HPDE6-E6E7 (cell line): ENCODE results near the gene DNASE1L1.
"Not testable (repeated sequence)": the region's sequence is repeated elsewhere in the genome, so short reads cannot be mapped to it uniquely, and the experiment has no call there.

Experiments used
- DNase-seq: peaks from one replicate; pipeline ENCODE4 v3.0.0; 2011; ENCODE audit warnings: missing footprints; ENCODE audit errors: extremely low spot score

Gene DNASE1L1

DNA sequence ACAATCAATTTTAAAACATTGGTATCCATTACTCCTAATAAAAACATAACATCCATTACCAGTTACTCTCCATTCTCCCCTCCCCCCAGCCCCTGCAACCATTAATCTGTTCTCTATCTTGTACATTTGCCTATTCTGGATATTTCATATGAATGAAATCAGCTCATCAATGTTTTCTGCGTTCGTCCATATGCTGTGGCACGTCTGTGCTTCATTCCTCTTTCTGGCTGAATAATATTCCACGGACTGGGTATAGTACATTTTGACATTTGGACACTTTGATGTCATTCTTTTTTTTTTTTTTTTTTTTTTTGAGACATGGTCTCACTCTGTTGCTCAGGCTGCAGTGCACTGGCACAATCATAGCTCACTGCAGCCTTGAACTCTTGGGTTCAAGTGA is 5.2 kb downstream of the DNASE1L1 start:
- no peak for DNase-seq

DNA sequence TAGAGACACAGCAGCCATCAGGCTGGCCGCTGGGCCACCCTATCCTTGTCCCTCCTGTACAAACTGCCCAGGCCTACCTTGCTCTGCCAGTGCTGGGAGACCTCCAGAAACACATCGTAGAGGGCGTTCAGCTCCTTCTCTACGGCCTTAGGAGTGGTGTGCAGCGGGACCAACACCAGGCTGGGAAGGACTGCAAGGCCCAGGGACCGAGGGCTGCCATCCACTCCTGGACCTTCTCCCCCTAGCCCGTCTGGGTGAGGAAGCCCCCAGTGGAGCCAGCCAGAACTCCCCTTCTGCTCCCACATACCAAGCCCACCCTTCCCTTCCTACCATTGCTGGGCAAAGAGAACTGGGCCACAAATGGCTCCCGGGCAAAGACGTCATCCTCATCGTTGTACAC is 5.9 kb downstream of the DNASE1L1 start:
- DNase-seq: no peak

DNA sequence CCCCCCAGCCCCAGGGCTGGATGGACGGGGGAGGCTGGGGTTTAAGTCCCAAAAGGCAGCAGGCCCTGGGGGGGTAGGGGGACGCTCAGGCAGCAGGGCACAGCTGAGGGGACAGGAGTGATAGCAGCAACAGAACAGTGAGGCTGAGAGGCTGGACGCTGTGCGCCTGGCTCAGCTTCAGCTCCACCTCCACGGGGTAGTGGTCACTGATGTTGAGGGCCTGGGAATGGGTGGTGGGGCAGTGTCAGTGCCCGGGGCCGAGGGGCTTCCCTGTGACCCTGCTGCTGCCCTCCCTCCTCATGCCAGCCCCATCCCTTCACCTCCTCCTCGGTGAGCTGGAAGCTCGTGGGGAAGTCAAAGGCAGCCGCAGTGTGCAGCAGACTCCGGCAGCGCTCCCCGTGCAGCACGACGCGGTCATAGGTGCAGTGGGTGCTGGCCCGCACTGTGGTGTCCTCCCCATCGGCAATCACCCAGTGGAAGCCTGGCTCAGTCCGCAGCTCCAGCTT is 6.4 kb downstream of the DNASE1L1 start:
- no peak for DNase-seq

DNA sequence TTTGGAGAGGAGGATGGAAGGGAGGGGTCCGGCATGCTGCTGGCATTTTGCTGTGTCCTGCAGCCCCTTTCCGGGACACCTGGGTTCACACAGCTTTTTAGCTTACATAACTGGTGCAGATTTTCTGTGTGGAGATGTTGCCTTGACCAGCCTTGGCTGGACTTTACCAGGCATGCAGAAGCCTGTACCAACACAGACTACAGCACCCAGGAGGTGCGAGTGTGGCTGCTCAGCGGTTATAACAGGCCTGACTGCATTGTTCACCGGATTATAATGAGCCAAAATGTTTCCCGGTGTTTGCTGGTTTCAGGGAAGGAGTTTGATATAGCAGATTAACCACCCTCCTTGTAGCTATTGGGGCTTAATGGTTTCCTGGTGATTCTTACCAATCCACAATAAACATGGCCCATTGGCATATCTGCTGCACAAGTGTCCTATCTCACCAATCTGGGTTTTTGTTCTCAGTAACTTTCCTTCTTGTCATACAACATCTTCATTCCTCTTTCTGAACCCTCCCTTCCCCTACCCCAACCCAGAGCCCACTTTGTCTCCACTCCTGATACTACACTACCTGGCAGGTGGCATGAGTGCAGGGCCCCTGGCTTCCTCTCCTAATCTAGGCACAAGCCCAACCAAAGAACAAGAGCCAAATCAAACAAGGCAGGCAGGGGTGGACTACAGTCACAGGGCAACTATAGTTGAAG is 7.0 kb downstream of the DNASE1L1 start:
- peak; percentile 68 for DNase-seq

DNA sequence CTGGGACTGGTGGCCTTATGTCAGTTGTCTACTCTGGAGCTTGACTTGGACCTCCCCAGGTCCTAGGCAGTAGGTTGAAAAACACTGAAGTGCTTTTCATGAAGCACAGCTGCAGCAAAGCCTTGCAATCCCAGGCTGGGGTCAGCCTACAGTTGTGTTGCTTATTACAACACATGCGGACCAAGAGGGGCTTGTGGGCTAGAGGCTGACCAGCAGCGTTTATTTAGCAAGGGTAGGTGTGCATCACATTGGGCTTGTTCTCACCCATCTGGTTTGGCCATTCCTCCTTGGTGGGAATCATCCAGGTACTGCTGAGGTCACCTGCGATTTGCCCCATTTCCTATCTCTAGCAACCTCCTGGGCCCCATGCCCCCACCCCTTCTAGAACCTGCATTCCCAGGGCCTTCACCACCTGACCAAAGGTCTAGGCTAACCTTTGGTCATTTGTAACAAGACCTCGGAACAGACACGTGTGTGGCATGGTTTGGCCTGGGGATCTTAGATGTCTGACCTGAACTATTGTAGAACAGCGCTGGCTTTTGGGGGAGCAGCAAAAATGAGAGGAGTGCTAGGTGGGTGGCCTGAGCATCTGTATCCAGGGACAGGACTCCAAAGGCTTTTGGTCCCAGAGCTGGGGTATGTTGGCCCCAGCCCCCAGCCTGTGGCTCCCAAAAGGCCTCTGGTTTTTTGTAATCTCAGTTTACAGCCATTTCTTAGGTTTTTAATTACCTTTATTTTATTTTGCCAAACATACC is 7.8 kb downstream of the DNASE1L1 start:
- DNase-seq: no peak

DNA sequence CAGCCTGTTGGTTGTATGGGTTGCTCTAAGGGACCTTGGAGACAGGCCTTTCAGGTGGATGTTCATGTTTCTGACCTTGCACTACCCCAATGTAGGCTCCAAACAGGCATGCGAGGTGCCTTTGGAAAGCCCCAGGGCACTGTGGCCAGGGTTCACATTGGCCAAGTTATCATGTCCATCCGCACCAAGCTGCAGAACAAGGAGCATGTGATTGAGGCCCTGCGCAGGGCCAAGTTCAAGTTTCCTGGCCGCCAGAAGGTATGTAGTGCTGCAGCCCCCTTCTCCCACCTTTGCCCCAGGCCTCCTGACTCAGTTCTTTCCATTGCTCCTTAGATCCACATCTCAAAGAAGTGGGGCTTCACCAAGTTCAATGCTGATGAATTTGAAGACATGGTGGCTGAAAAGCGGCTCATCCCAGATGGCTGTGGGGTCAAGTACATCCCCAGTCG is 8.7 kb downstream of the DNASE1L1 start:
- DNase-seq: not testable (repeated sequence)

DNA sequence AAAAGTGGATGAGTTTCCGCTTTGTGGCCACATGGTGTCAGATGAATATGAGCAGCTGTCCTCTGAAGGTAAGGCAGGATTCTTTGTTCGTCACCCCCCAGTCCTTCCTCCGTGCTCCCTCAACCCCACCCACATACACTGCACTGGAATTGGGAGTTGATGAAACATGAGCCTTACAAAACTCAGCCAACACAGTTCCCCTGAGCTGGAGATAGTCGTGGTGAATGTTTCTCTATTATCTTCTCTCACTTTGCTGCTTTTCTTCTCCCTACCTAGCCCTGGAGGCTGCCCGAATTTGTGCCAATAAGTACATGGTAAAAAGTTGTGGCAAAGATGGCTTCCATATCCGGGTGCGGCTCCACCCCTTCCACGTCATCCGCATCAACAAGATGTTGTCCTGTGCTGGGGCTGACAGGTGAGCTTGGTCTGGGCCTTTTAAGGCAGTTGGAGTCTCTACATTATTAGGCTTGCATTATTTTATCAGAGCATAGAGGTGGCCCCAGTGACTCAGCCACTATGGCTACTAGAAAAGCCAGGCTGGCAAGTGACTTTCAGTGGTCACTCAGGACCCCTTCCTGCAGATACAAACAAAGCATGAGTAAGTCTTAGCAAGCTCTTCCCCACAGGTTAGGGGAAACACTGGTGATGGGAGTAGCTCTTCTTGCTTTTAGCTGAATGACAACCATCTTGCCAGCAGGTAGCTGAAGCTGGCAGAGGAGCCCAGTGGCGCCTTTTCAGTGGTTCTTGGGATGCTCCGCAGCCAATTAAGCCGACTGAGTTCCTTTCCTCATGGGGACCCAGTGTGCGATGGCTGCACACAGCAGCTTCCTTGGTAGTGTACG is 9.3 kb downstream of the DNASE1L1 start:
- DNase-seq: no peak

DNA sequence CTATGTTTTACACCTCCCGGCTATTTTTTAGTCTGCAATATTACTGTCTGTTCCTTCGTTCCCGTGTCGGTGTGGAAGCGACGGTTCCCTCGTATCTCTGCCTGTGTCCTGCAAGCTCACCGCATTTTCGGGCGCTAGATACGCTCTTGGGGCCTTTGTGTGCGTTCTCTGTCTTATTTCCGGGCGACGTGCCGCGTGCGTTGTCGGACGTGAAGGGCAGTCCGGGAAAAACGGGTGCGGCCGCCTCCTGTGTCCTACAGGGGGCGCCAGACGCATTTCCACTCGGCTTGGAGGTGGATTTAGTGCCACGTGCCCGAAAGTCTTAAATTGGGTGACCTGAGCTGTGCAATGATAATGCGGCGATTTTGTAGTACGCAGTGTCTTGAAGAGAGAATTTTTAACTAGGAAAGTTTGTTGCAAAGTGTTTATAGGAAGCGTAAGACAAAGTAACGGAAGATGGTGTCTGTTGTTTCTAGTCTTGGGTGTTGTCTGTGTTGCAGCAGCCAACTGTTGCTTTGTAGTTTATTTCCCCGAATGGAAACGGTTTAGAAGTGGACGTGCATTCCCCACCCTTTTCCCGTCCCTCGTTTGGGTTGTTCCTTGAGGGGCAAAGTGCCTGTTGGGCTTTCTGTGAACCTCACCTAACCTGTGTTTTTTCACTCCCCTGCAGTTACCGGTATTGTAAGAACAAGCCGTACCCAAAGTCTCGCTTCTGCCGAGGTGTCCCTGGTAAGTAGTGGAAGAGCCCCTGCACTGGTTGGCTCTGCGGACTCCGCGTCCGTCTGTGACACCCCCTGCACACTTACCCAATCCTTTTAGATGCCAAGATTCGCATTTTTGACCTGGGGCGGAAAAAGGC is 10.2 kb downstream of the DNASE1L1 start:
- DNase-seq: no peak

DNA sequence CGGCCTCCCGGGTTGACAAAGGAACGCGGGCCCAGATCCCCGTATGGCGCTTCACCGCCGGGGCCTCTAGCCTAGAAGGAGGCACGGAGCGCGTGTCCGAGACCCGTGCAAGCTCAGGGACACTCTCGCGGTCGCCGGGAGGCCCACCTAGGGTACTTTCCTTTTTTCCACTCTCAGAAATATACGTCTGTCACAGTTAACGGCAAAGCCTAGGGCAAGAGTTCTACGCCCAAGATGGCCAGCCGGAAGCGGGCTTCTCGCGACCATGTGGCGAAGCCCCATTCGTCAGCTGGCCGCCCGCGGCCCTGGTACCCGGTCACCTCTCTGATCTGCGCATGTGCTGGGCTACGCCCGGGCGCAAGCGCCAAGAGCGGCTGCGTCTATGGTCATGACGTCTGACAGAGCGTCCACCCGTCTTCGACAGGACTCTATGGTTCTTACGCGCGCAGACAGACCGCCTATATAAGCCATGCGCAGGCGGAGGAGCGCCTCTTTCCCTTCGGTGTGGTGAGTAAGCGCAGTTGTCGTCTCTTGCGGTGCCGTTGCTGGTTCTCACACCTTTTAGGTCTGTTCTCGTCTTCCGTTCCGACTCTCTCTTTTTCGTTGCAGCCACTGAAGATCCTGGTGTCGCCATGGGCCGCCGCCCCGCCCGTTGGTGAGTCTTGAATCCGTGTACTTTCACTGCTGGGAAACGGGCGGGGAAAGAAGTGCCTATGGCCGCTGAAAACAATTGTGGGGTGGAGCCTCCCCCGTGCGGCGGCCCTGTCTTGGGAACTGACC is 11.0 kb downstream of the DNASE1L1 start, which contains the start of gene RPL10:
RPL10 (plus strand) TSS at position 490 of the 780 bp plus-strand sequence; CDS start at position 633, 143 bp downstream.
- peak; percentile 100 for DNase-seq

DNA sequence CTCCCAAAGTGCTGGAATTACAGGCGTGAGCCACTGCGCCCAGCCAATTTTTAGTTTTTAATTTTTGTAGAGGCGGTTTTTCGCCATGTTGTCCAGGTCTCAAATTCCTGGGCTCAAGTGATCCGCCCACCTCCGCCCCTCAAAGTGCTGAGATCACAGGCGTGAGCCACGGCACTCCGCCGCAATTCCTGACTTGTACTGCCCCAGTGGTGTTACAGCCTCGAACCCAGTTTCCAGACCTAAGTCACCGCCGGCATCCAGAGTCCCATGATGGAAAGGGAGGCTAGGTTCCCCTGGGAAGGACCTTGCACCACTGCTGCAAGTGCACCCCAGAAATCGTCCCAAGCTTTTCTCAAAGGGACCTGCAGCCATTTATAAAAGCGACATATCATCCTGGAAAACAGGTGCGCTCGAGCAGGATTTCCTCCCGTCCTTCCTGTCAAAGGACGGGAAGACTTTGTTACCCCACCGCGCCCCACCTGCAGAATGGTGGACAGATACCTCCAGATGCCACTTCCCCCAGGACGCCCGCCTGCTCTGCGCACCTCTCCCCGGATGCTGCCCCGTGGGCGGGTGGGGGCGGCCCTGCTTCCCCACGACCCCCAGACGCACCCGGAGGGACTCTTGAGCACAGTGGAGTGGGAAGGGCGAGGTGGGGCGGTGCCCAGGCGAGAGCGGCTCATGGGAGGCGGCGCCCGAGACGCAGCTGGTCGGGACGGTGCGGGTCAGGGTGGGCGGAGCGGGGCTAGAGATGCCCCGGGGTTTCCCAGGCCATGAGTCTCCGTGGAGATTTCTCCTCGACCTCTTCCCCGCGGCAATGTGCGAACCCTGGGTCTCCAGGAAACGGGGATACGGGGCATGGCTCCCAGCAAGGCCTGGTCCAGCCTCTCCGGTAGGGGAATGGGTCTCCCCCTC is 11.8 kb downstream of the DNASE1L1 start:
- DNase-seq: peak; percentile 74

DNA sequence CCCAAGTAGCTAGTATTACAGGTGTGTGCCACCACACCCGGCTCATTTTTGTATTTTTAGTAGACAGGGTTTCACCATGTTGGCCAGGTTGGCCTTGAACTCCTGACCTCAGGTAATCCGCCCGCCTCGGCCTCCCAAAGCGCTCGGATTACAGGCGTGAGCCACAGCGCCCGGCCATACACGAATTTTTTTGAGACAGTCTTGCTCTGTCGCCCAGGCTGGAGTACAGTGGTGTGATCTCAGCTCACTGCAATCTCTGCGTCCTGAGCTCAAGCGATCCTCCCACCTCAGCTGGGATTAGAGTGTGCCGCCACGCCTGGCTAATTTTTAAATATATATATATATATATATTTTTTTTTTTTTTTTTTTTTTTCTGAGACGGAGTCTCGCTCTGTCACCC is 12.7 kb downstream of the DNASE1L1 start:
- DNase-seq: not testable (repeated sequence)

DNA sequence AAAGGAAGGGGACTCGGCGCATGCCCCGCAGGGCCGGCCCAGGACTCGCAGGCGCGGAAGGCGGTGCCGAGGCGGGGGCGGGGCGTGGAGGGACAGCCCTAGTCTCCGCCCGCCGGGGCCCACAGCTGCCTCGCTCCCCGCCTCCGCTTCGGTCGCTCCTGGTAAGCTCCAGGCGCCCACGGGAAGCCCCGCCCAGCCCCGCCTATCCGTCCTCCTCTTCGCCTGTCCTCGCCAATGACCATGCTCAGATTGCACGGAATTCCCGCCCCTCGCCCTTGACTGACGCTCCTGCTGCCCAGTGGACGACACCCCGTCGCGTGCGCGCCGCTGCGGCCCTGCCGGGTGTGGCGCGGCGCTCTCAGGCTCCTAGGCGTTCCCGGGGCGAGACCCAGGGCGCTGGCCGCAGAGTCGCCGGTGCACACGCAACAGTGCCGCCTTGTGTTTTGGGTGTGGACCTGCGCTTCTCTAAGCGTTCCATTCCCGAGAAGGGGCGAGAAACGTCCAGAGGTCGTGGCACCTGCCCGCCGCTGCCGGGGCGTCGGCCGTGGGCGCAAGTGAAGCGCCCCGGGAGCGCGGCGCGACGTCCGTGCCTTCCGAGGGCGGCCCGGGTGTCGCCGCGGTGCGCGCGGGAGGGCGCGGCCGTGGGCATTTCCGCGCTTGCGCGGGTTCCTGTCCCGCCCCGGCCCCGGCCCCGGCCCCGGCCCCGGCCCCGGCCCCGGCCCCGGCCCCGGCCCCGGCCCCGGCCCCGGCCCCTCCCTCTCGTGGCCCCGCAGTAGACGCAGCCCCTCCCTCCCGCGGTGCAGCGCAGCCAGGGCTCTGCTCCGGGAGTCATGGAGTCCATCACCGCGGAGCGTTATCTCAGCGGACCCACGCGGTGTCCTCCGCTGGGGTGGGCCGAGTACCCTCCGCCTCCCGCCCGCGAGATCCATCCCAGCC is 19.0 kb downstream of the DNASE1L1 start:
- not testable (repeated sequence) for DNase-seq

DNA sequence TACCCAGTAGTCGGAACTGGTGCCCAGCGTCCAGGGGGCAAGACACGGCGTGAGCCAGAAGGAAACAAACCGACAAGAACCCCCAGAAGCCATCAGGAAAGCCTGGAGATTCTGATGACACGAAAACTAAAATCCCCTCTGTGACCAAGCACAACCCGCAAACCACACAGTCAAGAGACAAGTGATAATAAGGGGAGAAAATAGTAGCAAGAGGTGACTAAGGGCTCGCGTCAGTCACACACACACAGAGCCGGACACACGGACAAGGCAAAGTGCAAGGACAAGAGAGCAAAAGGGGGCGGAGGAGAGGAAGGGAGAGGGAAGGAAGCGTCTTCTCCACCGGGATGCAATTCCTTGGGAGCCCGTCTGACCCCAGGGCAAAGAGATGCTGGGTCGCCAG is 20.4 kb downstream of the DNASE1L1 start:
- not testable (repeated sequence) for DNase-seq

DNA sequence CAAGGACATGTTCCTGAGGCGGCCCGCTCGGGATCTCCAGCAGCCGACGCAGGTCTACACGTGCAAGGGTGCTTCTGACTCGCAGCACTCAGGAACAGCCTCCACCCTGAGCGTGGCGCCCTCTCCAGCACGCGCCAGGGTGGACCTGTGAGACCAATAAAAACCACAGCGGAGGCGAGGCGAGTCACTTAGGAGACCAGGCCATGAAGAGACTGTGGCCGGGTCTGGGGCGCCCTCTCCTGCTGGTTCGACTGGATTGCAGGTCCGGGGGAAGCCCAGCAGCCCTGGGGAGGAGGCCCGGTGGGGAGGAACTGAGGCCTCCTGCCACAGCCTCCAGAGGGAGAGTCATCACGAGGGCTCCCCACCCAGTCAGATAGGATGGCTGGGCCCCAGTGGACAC is 21.0 kb downstream of the DNASE1L1 start:
- not testable (repeated sequence) for DNase-seq

DNA sequence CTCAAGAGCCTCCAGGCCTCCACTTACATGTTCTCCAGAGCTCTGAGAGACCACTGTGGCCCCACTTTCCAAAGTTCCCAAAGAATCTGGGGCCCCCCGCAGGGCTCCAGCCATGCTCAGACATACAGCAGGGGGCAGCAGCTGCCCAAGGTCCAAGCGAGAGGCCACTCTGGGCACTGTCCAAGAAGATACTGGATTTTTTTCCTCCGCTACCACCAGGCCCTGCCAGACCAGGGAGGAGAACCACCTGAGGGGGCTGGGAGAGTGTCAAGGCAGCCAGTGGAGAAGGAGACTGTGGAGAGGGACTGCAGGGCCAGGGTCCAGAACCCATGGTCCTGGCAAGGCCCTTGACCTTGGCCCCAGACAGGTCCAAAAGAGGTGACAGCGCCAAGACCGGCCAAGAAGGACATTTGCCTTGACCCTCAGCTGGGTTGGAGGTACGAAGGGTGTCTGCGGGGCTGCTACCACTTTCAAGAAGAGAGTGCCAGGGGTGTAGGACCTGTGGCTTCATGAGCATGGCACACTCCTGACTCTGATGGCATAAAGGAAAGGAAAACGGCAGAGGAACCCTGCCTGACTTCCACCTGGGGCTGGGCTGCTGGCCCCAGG is 24.7 kb downstream of the DNASE1L1 start:
- no peak for DNase-seq

DNA sequence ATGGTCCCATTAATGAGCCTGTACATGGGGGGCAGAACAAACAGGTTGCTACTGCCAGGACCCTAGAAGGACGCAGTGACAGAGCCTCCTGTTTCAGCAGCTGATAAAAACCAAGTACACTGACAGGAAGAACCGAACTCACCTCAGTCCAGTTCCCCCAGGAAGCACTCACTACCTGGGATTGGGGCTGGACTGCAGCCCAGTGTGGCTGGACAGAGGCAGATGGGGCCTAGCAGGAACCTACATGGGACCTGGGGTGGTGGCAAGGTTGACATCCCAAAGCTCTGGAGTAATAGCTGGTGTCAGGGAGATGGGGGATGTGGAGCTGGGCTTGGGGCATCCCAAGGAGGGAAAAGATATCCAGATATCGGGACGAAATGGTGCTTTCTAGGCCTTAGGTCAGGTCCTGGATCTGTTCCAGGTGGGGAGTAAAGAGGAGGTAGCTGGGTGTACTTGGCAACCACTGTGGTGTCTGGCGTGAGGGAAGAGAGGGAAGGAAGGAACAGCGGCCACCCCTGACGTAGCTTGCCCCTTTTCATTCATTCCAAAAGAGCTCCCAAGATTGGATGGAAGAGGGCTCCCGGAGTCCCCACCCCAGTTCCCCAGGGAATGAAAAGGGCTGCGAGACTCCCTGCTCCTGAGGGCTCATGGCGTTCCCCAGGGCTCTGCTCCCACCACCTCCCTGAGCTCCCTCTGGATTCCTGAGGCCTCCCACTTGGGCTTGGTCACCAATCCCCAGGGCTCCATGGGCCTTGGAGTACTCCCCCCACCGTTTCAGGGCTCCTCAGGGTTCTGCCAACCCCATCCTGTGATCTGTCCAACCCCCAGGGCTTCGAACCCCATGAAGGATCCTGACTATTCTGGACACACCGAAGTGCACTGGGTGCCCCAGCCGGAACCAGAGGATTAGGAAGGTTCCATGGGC is 25.4 kb downstream of the DNASE1L1 start:
- no peak for DNase-seq
